Measurements from ENCODE around the gene PLA2G2A. TPM values are rescaled to one million over a fixed set of nuclear protein-coding genes. Genes with fewer than 3 reads are reported as not detected.
"Not testable (repeated sequence)": the region's sequence is repeated elsewhere in the genome, so short reads cannot be mapped to it uniquely, and the experiment has no call there.

Gene PLA2G2A
- total and polyA plus RNA-seq, 9 donors, result 23.0 to 819 (median 143) TPM

- intact Hi-C loops (cut with DNase I); H3K27me3 ChIP-seq; H3K9me3 ChIP-seq; H3K4me3 ChIP-seq; H3K36me3 ChIP-seq; H3K4me1 ChIP-seq (ENCODE audit: insufficient read depth): not testable (repeated sequence)
- peak in 2 of 3 donors; percentile 26 to 46 for TF ChIP-seq CTCF (IDR thresholded peaks at IDR 0.05)
- 15 to 22% (median 19%) methylated on average over 3 of the region's 3 CpGs for WGBS, 3 donors
- H3K27ac ChIP-seq, result peak overlapping the region in 1 of 2 donors; percentile 71
- DNase-seq, result peak in 1 of 5 donors; percentile 75
Measured at GRCh38 chr1:19998823-19999222, 19.4 kb upstream of the PLA2G2A start.

DNA sequence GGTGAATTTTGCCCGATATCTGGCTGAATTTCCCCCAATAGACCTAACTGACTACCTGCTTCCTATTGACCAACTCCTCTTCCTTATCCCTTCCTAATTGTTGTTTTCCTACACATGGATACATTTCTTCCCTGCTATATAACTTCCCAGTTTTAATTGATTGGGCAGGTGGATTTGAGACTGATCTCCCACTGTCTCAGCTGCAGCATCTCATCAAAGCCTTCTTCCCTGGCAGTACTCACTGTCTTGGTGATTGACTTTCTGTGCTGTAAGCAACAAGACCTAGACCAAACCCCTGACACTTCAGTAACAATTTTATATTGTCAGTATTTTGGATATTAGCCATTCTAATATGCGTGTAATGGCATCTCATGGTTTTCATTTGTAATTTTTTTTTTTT is 11.3 kb upstream of the PLA2G2A start:
- WGBS, 3 donors, result 92 to 95% (median 95%) methylated on average over 2 of the region's 2 CpGs
- no peaks in the 10 kb centered on the region for H3K4me1 ChIP-seq (ENCODE audit: insufficient read depth)
- intact Hi-C loops (cut with DNase I), result no loop called here
- H3K36me3 ChIP-seq, result no peaks in the 10 kb centered on the region
- H3K9me3 ChIP-seq, result no peaks in the 10 kb centered on the region
- no peak overlapping the region for H3K27ac ChIP-seq
- H3K4me3 ChIP-seq, result no peak overlapping the region
- H3K27me3 ChIP-seq, result no peaks in the 10 kb centered on the region
- DNase-seq, result no peak
- TF ChIP-seq CTCF (IDR thresholded peaks at IDR 0.05), result no peak
- no peak for TF ChIP-seq EP300 (IDR thresholded peaks at IDR 0.05)
- TF ChIP-seq POLR2A (IDR thresholded peaks at IDR 0.05), result no peak

GRCh38 chr1:19990182-19990582 is 10.8 kb upstream of the PLA2G2A start:
- WGBS, 3 donors, result 78 to 88% (median 88%) methylated on average over 9 of the region's 9 CpGs
- H3K9me3 ChIP-seq; DNase-seq; H3K27me3 ChIP-seq; intact Hi-C loops (cut with DNase I); H3K4me3 ChIP-seq; H3K27ac ChIP-seq; H3K4me1 ChIP-seq (ENCODE audit: insufficient read depth); H3K36me3 ChIP-seq: not testable (repeated sequence)

GRCh38 chr1:19988267-19989006 is 9.0 kb upstream of the PLA2G2A start:
- TF ChIP-seq POLR2A (IDR thresholded peaks at IDR 0.05) (no peak), EP300 (IDR thresholded peaks at IDR 0.05) (no peak), CTCF (IDR thresholded peaks at IDR 0.05) (no peak)
- no peaks in the 10 kb centered on the region for H3K27me3 ChIP-seq
- no peak overlapping the region for H3K27ac ChIP-seq
- H3K4me3 ChIP-seq, result no peak overlapping the region
- H3K4me1 ChIP-seq (ENCODE audit: insufficient read depth), result no peaks in the 10 kb centered on the region
- DNase-seq, result no peak
- H3K9me3 ChIP-seq, result no peaks in the 10 kb centered on the region
- intact Hi-C loops (cut with DNase I), result no loop called here
- H3K36me3 ChIP-seq, result no peaks in the 10 kb centered on the region
- WGBS, 3 donors, result 32 to 45% (median 41%) methylated on average over 4 of the region's 4 CpGs

GRCh38 chr1:19987719-19988118 is 8.3 kb upstream of the PLA2G2A start:
- H3K36me3 ChIP-seq, result no peaks in the 10 kb centered on the region
- intact Hi-C loops (cut with DNase I), result no loop called here
- no peaks in the 10 kb centered on the region for H3K4me1 ChIP-seq (ENCODE audit: insufficient read depth)
- no peaks in the 10 kb centered on the region for H3K9me3 ChIP-seq
- H3K27me3 ChIP-seq, result no peaks in the 10 kb centered on the region
- TF ChIP-seq POLR2A (IDR thresholded peaks at IDR 0.05) (no peak), EP300 (IDR thresholded peaks at IDR 0.05) (no peak), CTCF (IDR thresholded peaks at IDR 0.05) (no peak)
- DNase-seq, result no peak
- no peak overlapping the region for H3K27ac ChIP-seq
- no peak overlapping the region for H3K4me3 ChIP-seq
- WGBS, 3 donors, result 74 to 93% (median 84%) methylated on average over 2 of the region's 2 CpGs

- intact Hi-C loops (cut with DNase I); DNase-seq: not testable (repeated sequence)
Measured at GRCh38 chr1:19984409-19985016, 5.1 kb upstream of the PLA2G2A start.

More at GRCh38 chr1:19984409-19985016, 5.1 kb upstream of the PLA2G2A start:
- not testable (repeated sequence) for H3K27me3 ChIP-seq, H3K4me3 ChIP-seq, H3K9me3 ChIP-seq, H3K36me3 ChIP-seq, H3K27ac ChIP-seq
- WGBS, 3 donors, result 94 to 96% (median 94%) methylated on average over 27 to 32 of the region's 32 CpGs
- peaks cover 13% of the 10 kb centered on the region for H3K4me1 ChIP-seq (ENCODE audit: insufficient read depth)
